Prostate gland (tissue), 2 donors: ENCODE measurements around the gene GATA5. TPM values are rescaled to one million over a fixed set of nuclear protein-coding genes. Genes with fewer than 3 reads are reported as not detected.
"Not testable (repeated sequence)": the region's sequence is repeated elsewhere in the genome, so short reads cannot be mapped to it uniquely, and the experiment has no call there.

Source experiments
- DNase-seq: peaks from one replicate; pipeline ENCODE4 v3.0.0-alpha.2; 2019; ENCODE audit warnings: low spot score
- H3K27ac ChIP-seq, 2 donors: fragments of 200-600 bp; sonication (generic); 2 replicates each; pipeline ENCODE4 v1.5.1; 2017 to 2019
- H3K27me3 ChIP-seq: fragments of 200-600 bp; sonication (generic); replicated peaks from 2 replicates; pipeline ENCODE4 v1.5.1; 2019; ENCODE audit not compliant: insufficient read depth
- H3K36me3 ChIP-seq, 2 donors: fragments of 200-600 bp; sonication (generic); 1 replicate in 1 of 2; 2 replicates in 1 of 2; pipeline versions ENCODE4 v1.5.1 to v1.8.1; 2017 to 2019
- H3K4me1 ChIP-seq: fragments of 200-600 bp; sonication (generic); replicated peaks from 2 replicates; pipeline ENCODE4 v1.5.1; 2019
- H3K4me3 ChIP-seq, 2 donors: fragments of 200-600 bp; sonication (generic); 2 replicates each; pipeline ENCODE4 v1.5.1; 2017 to 2019
- H3K9me3 ChIP-seq: fragments of 200-600 bp; sonication (generic); 2 replicates; pipeline ENCODE4 v1.5.1; 2017
- CTCF ChIP-seq, 4 experiments: fragments of 200-600 bp in 2 of 4; fragments of 450-650 bp in 2 of 4; sonication (generic) in 2 of 4; IDR thresholded peaks; 1 replicate in 3 of 4; 2 replicates in 1 of 4; pipeline ENCODE4 v1.5.1; 2016 to 2019; ENCODE audit warnings: antibody characterized with exemption in 4 of 4, mild to moderate bottlenecking in 2 of 4, moderate library complexity in 2 of 4
- POLR2A ChIP-seq: fragments of 450-650 bp; IDR thresholded peaks from one replicate; pipeline ENCODE4 v1.6.1; 2016; ENCODE audit warnings: antibody characterized with exemption, mild to moderate bottlenecking
- POLR2AphosphoS5 ChIP-seq: sonication (generic); formaldehyde crosslinking; IDR thresholded peaks from one replicate; pipeline ENCODE4 v1.6.1; 2017; ENCODE audit warnings: antibody characterized with exemption
- WGBS: methylation state at CpG from one replicate; pipeline ENCODE4 v1.1.5; 2018; 5-methylcytosine and 5-hydroxymethylcytosine counted together
- intact Hi-C: fragments of 100-400 bp; cut with DNase I; formaldehyde crosslinking; loops from one replicate; pipeline ENCODE4 v1.14.2; 2022
- total RNA-seq, 2 donors: library from RNA; depleted of rRNA; stranded (reverse); fragments of >200 nt; gene quantifications; one replicate each; pipeline ENCODE4 v1.1.0, GENCODE V29; 2016

GATA5 gene
- total RNA-seq, 2 donors from 2014 or later, result 1.3 to 53.7 TPM

- H3K9me3 ChIP-seq, result no peaks in the 10 kb centered on the region
- peak; percentile 96 for TF ChIP-seq POLR2AphosphoS5
- TF ChIP-seq CTCF (IDR thresholded peaks at IDR 0.05), result peak in 2 of 4 experiments; percentile 57 to 59
- no peak for TF ChIP-seq POLR2A
- H3K27ac ChIP-seq, result peak within 1 kb of the TSS in 1 of 2 donors; percentile 67
- peaks cover 6% of the 10 kb centered on the region for H3K4me1 ChIP-seq
- H3K27me3 ChIP-seq, result no peaks in the 10 kb centered on the region
- intact Hi-C loops, result no loop called here
- H3K4me3 ChIP-seq, result peak within 1 kb of the TSS; percentile 20 to 35
- no peaks in the 10 kb centered on the region for H3K36me3 ChIP-seq
- 58% methylated on average over 28 of the region's 28 CpGs for WGBS
- DNase-seq, result peak; percentile 96
Observed at GRCh38 chr20:62427172-62428001, 48.4 kb downstream of the GATA5 start, which contains the start of gene RBBP8NL. TSS of gene RBBP8NL (minus strand) at chr20:62427539. CDS start at chr20:62419647, 7,892 bp downstream.

- Histone ChIP-seq H3K27me3 (no peaks in the 10 kb centered on the region), H3K9me3 (no peaks in the 10 kb centered on the region), H3K4me3 (peak overlapping the region; percentile 20 to 35), H3K4me1 (peaks cover 6% of the 10 kb centered on the region), H3K27ac (peak overlapping the region in 1 of 2 donors; percentile 67), H3K36me3 (no peaks in the 10 kb centered on the region)
- TF ChIP-seq POLR2AphosphoS5, result no peak
- TF ChIP-seq POLR2A, result peak; percentile 20
- no peak for TF ChIP-seq CTCF (IDR thresholded peaks at IDR 0.05)
- 50% methylated on average over 8 of the region's 22 CpGs for WGBS
- peak; percentile 19 for DNase-seq
- intact Hi-C loops, result no loop called here
Observed at GRCh38 chr20:62426699-62427131, 49.1 kb downstream of the GATA5 start.

GRCh38 chr20:62426059-62426348 is 49.8 kb downstream of the GATA5 start:
- H3K4me3 ChIP-seq, H3K9me3 ChIP-seq, H3K4me1 ChIP-seq, H3K36me3 ChIP-seq, intact Hi-C loops, H3K27ac ChIP-seq, DNase-seq, H3K27me3 ChIP-seq: not testable (repeated sequence)
- 96% methylated on average over 4 of the region's 4 CpGs for WGBS

GRCh38 chr20:62425281-62426058 is 50.3 kb downstream of the GATA5 start:
- intact Hi-C loops, result no loop called here
- Histone ChIP-seq H3K4me3 (no peak overlapping the region), H3K36me3 (no peaks in the 10 kb centered on the region), H3K27me3 (no peaks in the 10 kb centered on the region), H3K27ac (no peak overlapping the region), H3K9me3 (no peaks in the 10 kb centered on the region), H3K4me1 (peaks cover 6% of the 10 kb centered on the region)
- TF ChIP-seq CTCF (IDR thresholded peaks at IDR 0.05) (no peak), POLR2AphosphoS5 (no peak), POLR2A (no peak)
- no peak for DNase-seq
- 90% methylated on average over 19 of the region's 21 CpGs for WGBS

- H3K27ac ChIP-seq, result no peak overlapping the region
- intact Hi-C loops, result no loop called here
- whole genome bisulfite sequencing, result 77% methylated on average over 23 of the region's 23 CpGs
- no peaks in the 10 kb centered on the region for H3K36me3 ChIP-seq
- DNase-seq, result no peak
- peaks cover 6% of the 10 kb centered on the region for H3K4me1 ChIP-seq
- TF ChIP-seq POLR2AphosphoS5, result no peak
- TF ChIP-seq POLR2A, result no peak
- no peak for TF ChIP-seq CTCF (IDR thresholded peaks at IDR 0.05)
- H3K4me3 ChIP-seq, result no peak overlapping the region
- no peaks in the 10 kb centered on the region for H3K27me3 ChIP-seq
- H3K9me3 ChIP-seq, result no peaks in the 10 kb centered on the region
Observed at GRCh38 chr20:62424249-62425107, 51.3 kb downstream of the GATA5 start.
